SK-N-SH (cell line): Measurements from ENCODE around the gene AGRN.

Source experiments
- CTCF ChIP-seq: fragments of 200-600 bp; sonication (generic); IDR thresholded peaks from 2 replicates; pipeline ENCODE4 v1.6.1; 2017; ENCODE audit warnings: antibody characterized with exemption, mild to moderate bottlenecking, moderate library complexity
- POLR2AphosphoS5 ChIP-seq: IDR thresholded peaks from 2 replicates; pipeline ENCODE4 v1.6.1; 2012; ENCODE audit warnings: low read depth, low read length
- SMC3 ChIP-seq: IDR thresholded peaks from 2 replicates; pipeline ENCODE4 v1.6.1; 2012; ENCODE audit warnings: low read depth, low read length, improper control_type of control experiment
- TAF1 ChIP-seq: IDR thresholded peaks from 2 replicates; pipeline ENCODE4 v1.6.1; 2012; ENCODE audit warnings: low read depth, mild to moderate bottlenecking, low read length, moderate library complexity, borderline replicate concordance

- no peak for TF ChIP-seq CTCF
- no peak for TF ChIP-seq TAF1
- TF ChIP-seq POLR2AphosphoS5: no peak
- TF ChIP-seq SMC3: no peak
Observed at GRCh38 chr1:973459-974292, 46.2 kb upstream of the AGRN start.
